Measurements from ENCODE around the gene GRID1. TPM values are rescaled to one million over a fixed set of nuclear protein-coding genes. Genes with fewer than 3 reads are reported as not detected.
A peak's percentile ranks its signal among the peaks of the same experiment; 100 is the strongest.

The GRID1 gene
- polyA plus RNA-seq, 1 donor (not counting 4 experiments of a cell fraction or from before 2014, with no cell fraction given): 0.01 TPM

GRCh38 chr10:85971494-85971893, 395.1 kb downstream of the GRID1 start:
- Histone ChIP-seq H3K9me1 (ENCODE audit: control insufficient read depth, extremely low read depth, insufficient read depth, low read length) (no peaks in the 10 kb centered on the region), H3K27me3 (ENCODE audit: control insufficient read depth, extremely low read depth, insufficient read depth, low read length) (no peaks in the 10 kb centered on the region), H3K9ac (ENCODE audit: control insufficient read depth, extremely low read depth, insufficient read depth, low read length) (no peak overlapping the region), H3K79me2 (ENCODE audit: control insufficient read depth, insufficient read depth, low read length) (no peaks in the 10 kb centered on the region), H3K4me3 (ENCODE audit: control insufficient read depth in 2 of 3, extremely low read depth in 1 of 3, insufficient read depth in 2 of 3, low read depth in 1 of 3, low read length in 3 of 3) (no peak overlapping the region), H3K4me1 (ENCODE audit: control insufficient read depth, extremely low read depth, insufficient read depth, low read length) (peaks cover 3% of the 10 kb centered on the region), H3K9me3 (ENCODE audit: control insufficient read depth, low read depth, low read length) (no peaks in the 10 kb centered on the region), H3K4me2 (ENCODE audit: control insufficient read depth, extremely low read depth, insufficient read depth, low read depth, low read length) (no peak overlapping the region), H3K36me3 (ENCODE audit: control insufficient read depth in 2 of 2, extremely low read depth in 1 of 2, insufficient read depth in 2 of 2, low read length in 2 of 2) (no peaks in the 10 kb centered on the region), H2AFZ (ENCODE audit: control insufficient read depth, low read length) (no peak overlapping the region), H3K27ac (ENCODE audit: control insufficient read depth, insufficient read depth, low read length) (no peak overlapping the region), H4K20me1 (ENCODE audit: control insufficient read depth, extremely low read depth, insufficient read depth, low read length) (no peaks in the 10 kb centered on the region)
- FAIRE-seq (no peak), DNase-seq (ENCODE audit: low read depth, low spot score) (no peak)
- no peak for TF ChIP-seq CTCF (optimal IDR thresholded peaks at IDR 0.05 in 1 of 3, IDR thresholded peaks at IDR 0.05 in 1 of 3, conservative IDR thresholded peaks at IDR 0.05 in 1 of 3; ENCODE audit: extremely low read depth in 1 of 3, insufficient read depth in 2 of 3, low read length in 3 of 3)
- no peak for TF ChIP-seq EZH2 (IDR thresholded peaks at IDR 0.05; ENCODE audit: low read length)
- dilution Hi-C loops (cut with MboI; ENCODE audit: extremely low pct_ligation_motif_present, low sequenced_read_pairs): no loop called here

DNA sequence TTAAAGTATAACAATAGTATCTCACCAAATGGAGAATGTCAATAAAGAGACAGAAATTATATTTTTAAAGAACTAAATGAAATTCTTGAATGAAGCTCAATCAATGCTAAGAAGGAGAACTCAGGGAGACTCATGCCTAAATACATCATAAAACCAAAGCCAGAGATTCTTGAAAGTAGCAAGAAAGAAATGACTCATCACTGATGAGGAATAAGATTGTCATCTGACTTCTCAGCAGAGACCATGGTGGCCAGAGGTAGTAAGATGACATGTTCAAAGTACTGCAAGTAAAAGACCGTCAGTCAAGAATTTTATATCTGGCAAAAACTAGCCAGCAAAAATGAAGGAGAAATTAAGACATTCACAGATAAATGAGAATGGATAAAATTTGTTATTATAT, 399.0 kb downstream of the GRID1 start:
- dilution Hi-C loops (cut with MboI; ENCODE audit: extremely low pct_ligation_motif_present, low sequenced_read_pairs): no loop called here
- H3K27ac ChIP-seq (ENCODE audit: control insufficient read depth, insufficient read depth, low read length): no peak overlapping the region
- no peaks in the 10 kb centered on the region for H3K9me3 ChIP-seq (ENCODE audit: control insufficient read depth, low read depth, low read length)
- no peaks in the 10 kb centered on the region for H4K20me1 ChIP-seq (ENCODE audit: control insufficient read depth, extremely low read depth, insufficient read depth, low read length)
- FAIRE-seq: no peak
- DNase-seq (ENCODE audit: low read depth, low spot score): peak; percentile 21
- no peaks in the 10 kb centered on the region for H3K36me3 ChIP-seq (ENCODE audit: control insufficient read depth in 2 of 2, extremely low read depth in 1 of 2, insufficient read depth in 2 of 2, low read length in 2 of 2)
- H3K4me1 ChIP-seq (ENCODE audit: control insufficient read depth, extremely low read depth, insufficient read depth, low read length): no peaks in the 10 kb centered on the region
- H3K9me1 ChIP-seq (ENCODE audit: control insufficient read depth, extremely low read depth, insufficient read depth, low read length): no peaks in the 10 kb centered on the region
- no peak overlapping the region for H3K4me2 ChIP-seq (ENCODE audit: control insufficient read depth, extremely low read depth, insufficient read depth, low read depth, low read length)
- TF ChIP-seq CTCF (optimal IDR thresholded peaks at IDR 0.05 in 1 of 3, IDR thresholded peaks at IDR 0.05 in 1 of 3, conservative IDR thresholded peaks at IDR 0.05 in 1 of 3; ENCODE audit: extremely low read depth in 1 of 3, insufficient read depth in 2 of 3, low read length in 3 of 3) (no peak), EZH2 (IDR thresholded peaks at IDR 0.05; ENCODE audit: low read length) (no peak)
- no peak overlapping the region for H2AFZ ChIP-seq (ENCODE audit: control insufficient read depth, low read length)
- H3K4me3 ChIP-seq (ENCODE audit: control insufficient read depth in 2 of 3, extremely low read depth in 1 of 3, insufficient read depth in 2 of 3, low read depth in 1 of 3, low read length in 3 of 3): no peak overlapping the region
- no peaks in the 10 kb centered on the region for H3K79me2 ChIP-seq (ENCODE audit: control insufficient read depth, insufficient read depth, low read length)
- H3K27me3 ChIP-seq (ENCODE audit: control insufficient read depth, extremely low read depth, insufficient read depth, low read length): no peaks in the 10 kb centered on the region
- H3K9ac ChIP-seq (ENCODE audit: control insufficient read depth, extremely low read depth, insufficient read depth, low read length): no peak overlapping the region
